Measurements from ENCODE around the gene PPFIBP1. TPM values are rescaled to one million over a fixed set of nuclear protein-coding genes. Genes with fewer than 3 reads are reported as not detected.

Gene PPFIBP1
- polyA plus RNA-seq, 1 experiment, result 47.5 TPM

DNA sequence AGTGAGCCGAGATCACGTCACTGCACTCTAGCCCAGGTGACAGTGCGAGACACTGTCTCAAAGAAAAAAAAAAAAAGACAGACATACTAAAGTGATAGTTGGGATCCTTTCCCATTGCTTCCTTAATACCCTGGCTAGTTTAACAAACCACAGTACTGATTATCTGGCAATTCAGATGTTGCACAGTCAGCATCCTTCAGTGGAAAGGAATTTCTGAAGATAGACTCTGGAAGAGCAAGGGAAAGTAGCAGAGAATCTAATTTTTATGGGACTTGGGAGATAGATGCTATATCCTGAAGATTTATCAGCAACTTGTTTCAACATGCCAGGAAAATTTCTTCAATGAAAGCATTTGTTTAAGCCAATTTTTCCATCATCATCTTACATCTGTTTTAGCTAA lies 6.5 kb upstream of the PPFIBP1 start:
- CTCF ChIA-PET, result no interaction called here

DNA sequence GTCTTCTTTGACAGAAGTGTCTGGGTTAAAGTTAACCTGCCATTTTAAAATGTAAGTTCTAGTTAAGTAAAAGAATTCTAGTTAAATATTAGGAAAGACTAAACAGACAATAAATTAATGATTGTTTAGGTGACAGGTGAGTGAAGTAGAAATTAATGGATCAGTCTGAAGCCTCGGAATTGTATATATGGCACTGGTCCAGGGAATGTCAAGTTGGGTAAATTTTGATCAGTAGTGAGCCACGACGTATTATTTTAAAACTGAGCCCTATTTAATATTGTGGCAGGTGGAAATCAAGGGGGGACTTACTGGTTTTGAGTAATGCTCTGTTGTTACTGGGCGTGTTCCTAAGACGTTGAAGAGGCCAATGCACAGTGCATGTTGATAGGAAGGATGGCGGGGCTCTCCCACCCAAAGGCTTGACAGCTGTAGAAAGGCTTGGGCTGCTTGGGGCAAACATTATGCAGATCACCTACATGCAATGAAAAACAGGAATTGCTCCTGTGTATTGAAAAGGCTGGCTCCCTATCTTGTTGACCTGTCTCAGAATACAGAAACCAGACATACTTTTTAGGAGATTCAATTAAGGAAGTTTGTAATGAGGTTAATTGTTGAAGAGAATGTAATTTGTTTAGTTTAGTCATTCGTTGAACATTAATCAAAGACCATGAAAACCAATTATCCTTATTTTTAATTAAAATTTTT lies 5.9 kb upstream of the PPFIBP1 start:
- no peak for DNase-seq (ENCODE audit: low read depth)
- Histone ChIP-seq H3K36me3 (ENCODE audit: control insufficient read depth, insufficient read depth, low read length) (no peaks in the 10 kb centered on the region), H3K4me3 (ENCODE audit: low read depth, low read length) (no peak overlapping the region), H3K27me3 (ENCODE audit: control insufficient read depth, insufficient read depth, low read length) (no peaks in the 10 kb centered on the region)
- POLR2A ChIA-PET, result no interaction called here
- CTCF ChIA-PET, result interaction anchor here (0.7 kb wide), 1 partner anchor 45 kb away, joined by 3 read pairs; no protein-coding TSS in a partner anchor
- TF ChIP-seq, protein P1, sequence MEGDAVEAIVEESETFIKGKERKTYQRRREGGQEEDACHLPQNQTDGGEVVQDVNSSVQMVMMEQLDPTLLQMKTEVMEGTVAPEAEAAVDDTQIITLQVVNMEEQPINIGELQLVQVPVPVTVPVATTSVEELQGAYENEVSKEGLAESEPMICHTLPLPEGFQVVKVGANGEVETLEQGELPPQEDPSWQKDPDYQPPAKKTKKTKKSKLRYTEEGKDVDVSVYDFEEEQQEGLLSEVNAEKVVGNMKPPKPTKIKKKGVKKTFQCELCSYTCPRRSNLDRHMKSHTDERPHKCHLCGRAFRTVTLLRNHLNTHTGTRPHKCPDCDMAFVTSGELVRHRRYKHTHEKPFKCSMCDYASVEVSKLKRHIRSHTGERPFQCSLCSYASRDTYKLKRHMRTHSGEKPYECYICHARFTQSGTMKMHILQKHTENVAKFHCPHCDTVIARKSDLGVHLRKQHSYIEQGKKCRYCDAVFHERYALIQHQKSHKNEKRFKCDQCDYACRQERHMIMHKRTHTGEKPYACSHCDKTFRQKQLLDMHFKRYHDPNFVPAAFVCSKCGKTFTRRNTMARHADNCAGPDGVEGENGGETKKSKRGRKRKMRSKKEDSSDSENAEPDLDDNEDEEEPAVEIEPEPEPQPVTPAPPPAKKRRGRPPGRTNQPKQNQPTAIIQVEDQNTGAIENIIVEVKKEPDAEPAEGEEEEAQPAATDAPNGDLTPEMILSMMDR (IDR thresholded peaks at IDR 0.05; ENCODE audit: insufficient read depth, low read depth, low read length), result no peak

More for the DNA sequence above, 6.5 kb upstream of the PPFIBP1 start:
- TF ChIP-seq, protein P1 (IDR thresholded peaks at IDR 0.05; ENCODE audit: insufficient read depth, low read depth, low read length), result no peak
- H3K4me3 ChIP-seq (ENCODE audit: low read depth, low read length), result no peak overlapping the region
- POLR2A ChIA-PET, result no interaction called here
- no peaks in the 10 kb centered on the region for H3K36me3 ChIP-seq (ENCODE audit: control insufficient read depth, insufficient read depth, low read length)
- H3K27me3 ChIP-seq (ENCODE audit: control insufficient read depth, insufficient read depth, low read length), result no peaks in the 10 kb centered on the region
- no peak for DNase-seq (ENCODE audit: low read depth)

DNA sequence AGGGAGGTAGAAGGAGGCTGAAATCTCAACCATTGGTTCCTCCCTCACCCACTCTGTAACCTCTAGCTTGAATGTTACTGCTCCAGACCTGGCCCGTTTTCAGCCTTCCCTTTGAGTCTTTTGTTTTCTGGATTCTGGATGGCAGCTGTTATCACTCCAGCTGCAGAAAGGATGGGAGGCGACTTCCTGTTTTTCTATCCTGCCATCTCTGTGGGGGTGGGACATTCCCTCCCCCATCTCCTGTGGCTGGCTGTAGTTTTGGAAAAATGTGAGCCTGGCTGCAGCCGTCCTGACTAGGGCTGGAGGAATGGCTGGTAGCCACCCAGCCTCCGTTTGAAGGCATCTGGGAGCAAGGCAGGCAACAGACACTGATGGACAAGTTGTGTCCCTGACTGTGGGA lies 2.9 kb upstream of the PPFIBP1 start:
- TF ChIP-seq, protein P1 (IDR thresholded peaks at IDR 0.05; ENCODE audit: insufficient read depth, low read depth, low read length), result no peak
- no peaks in the 10 kb centered on the region for H3K27me3 ChIP-seq (ENCODE audit: control insufficient read depth, insufficient read depth, low read length)
- no peaks in the 10 kb centered on the region for H3K36me3 ChIP-seq (ENCODE audit: control insufficient read depth, insufficient read depth, low read length)
- ChIA-PET POLR2A (no interaction called here), CTCF (no interaction called here)
- no peak for DNase-seq (ENCODE audit: low read depth)
- H3K4me3 ChIP-seq (ENCODE audit: low read depth, low read length), result no peak overlapping the region

DNA sequence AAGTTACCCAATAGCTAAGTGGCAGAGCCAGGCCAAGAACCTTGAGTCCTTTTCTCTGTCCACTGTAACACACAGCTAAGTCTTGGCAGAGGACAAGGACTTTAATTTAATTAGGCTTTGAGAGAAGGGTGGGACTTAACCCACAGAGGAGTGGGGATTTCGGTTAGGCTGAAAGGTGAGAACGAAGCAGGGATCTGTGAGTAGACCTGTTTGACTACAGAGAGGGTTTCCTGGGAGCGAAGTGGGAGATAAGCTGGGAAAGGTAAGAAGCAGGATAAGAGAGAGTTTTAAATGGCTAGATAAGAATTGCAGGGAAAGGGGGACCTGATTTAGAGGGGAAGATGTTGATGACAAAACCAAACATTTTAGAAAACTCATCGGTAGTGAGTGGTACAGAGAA lies 2.0 kb upstream of the PPFIBP1 start:
- ChIA-PET CTCF (no interaction called here), POLR2A (no interaction called here)
- H3K4me3 ChIP-seq (ENCODE audit: low read depth, low read length), result no peak overlapping the region
- no peaks in the 10 kb centered on the region for H3K27me3 ChIP-seq (ENCODE audit: control insufficient read depth, insufficient read depth, low read length)
- no peak for DNase-seq (ENCODE audit: low read depth)
- TF ChIP-seq, protein P1 (IDR thresholded peaks at IDR 0.05; ENCODE audit: insufficient read depth, low read depth, low read length), result no peak
- no peaks in the 10 kb centered on the region for H3K36me3 ChIP-seq (ENCODE audit: control insufficient read depth, insufficient read depth, low read length)

DNA sequence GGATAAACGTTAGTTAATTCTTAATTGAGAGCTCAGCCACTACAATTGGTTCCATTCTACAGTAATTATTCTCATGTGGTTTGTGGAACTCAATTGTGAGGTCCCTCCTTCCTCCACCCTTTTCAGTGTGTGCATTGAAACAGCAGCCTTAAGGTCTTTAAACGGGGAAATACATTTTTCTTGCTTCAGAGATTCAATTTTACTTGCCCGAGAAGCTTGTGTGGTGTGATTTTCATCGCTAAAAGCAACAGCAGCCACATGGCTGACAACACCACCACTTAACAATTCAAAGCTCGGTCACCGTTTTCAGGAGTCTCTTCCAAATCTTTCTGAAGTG lies 733 bp upstream of the PPFIBP1 start:
- H3K27me3 ChIP-seq (ENCODE audit: control insufficient read depth, insufficient read depth, low read length), result no peaks in the 10 kb centered on the region
- H3K36me3 ChIP-seq (ENCODE audit: control insufficient read depth, insufficient read depth, low read length), result no peaks in the 10 kb centered on the region
- ChIA-PET POLR2A (interaction anchor here (0.6 to 1.5 kb wide), 3 partner anchors 9 to 984 kb away, joined by 3 read pairs; no protein-coding TSS in a partner anchor), CTCF (interaction anchor here (1.5 to 2.5 kb wide), 5 partner anchors 15 to 130 kb away, joined by 4 to 14 read pairs (median 9); no protein-coding TSS in a partner anchor)
- TF ChIP-seq, protein P1 (IDR thresholded peaks at IDR 0.05; ENCODE audit: insufficient read depth, low read depth, low read length), result no peak
- DNase-seq (ENCODE audit: low read depth), result no peak
- H3K4me3 ChIP-seq (ENCODE audit: low read depth, low read length), result peak overlapping the region; percentile 88
